GM12878 (cell line): ENCODE measurements around the gene LPIN3. TPM values are rescaled to one million over a fixed set of nuclear protein-coding genes. Genes with fewer than 3 reads are reported as not detected.
"Not testable (repeated sequence)": the region's sequence is repeated elsewhere in the genome, so short reads cannot be mapped to it uniquely, and the experiment has no call there.

Experiments used
- ATAC-seq: fragments of 200-7000 bp; cut with Tn5 transposase; 3 replicates; pipeline ENCODE4 v1.9.1; 2020; ENCODE audit warnings: mild to moderate bottlenecking, moderate library complexity
- BruUV-seq: library from RNA; stranded (reverse); fragments of 400-500 nt; replicated peaks from 2 replicates; lab custom pipeline; 2021; lab: Mats Ljungman, UMichigan
- CTCF ChIA-PET: fragments of 300-600 bp; sonication (Branson Sonifier 250); formaldehyde crosslinking; extraction: SDS; loops from one replicate; lab custom pipeline; 2021; ENCODE audit warnings: inconsistent platforms; lab: Yijun Ruan, JAX
- POLR2A ChIA-PET: fragments of 350-600 bp; formaldehyde crosslinking; extraction: SDS; loops from one replicate; lab custom pipeline; 2021; ENCODE audit warnings: inconsistent platforms; lab: Charles Lee
- RAD21 ChIA-PET: fragments of 300-600 bp; sonication (Branson Sonifier 250); formaldehyde crosslinking; loops from one replicate; lab custom pipeline; 2023; ENCODE audit warnings: antibody characterized with exemption; ENCODE audit not compliant: unreplicated experiment; lab: Charles Lee
- SMC1A ChIA-PET: fragments of 300-600 bp; sonication (Branson Sonifier 250); formaldehyde crosslinking; loops from one replicate; lab custom pipeline; 2023; ENCODE audit not compliant: unreplicated experiment, uncharacterized antibody; lab: Charles Lee
- DNase-seq: peaks from one replicate; pipeline ENCODE4 v3.0.0-alpha.2; 2011; ENCODE audit warnings: low read depth, low spot score
- FAIRE-seq: peaks from 3 replicates; lab custom pipeline; 2011; peaks lifted over from hg19 to GRCh38; lab: Jason Lieb, UNC
- H2AFZ ChIP-seq: 2 replicates; pipeline ENCODE4 v1.6.0; 2011; ENCODE audit warnings: low read depth, low read length, control low read depth; ENCODE audit not compliant: control insufficient read depth
- H3K27ac ChIP-seq: 2 replicates; pipeline ENCODE4 v1.5.1; 2011; ENCODE audit warnings: control low read depth; ENCODE audit not compliant: control insufficient read depth, insufficient read depth
- H3K27me3 ChIP-seq, 2 experiments: replicated peaks in 1 of 2; 2 replicates each; pipeline versions ENCODE4 v1.6.0 to v1.6.1; 2011; ENCODE audit warnings: low read length in 1 of 2; ENCODE audit not compliant: control insufficient read depth in 2 of 2, insufficient read depth in 2 of 2
- H3K36me3 ChIP-seq, 2 experiments: 2 replicates each; pipeline ENCODE4 v1.5.1; 2011; ENCODE audit warnings: low read length in 1 of 2; ENCODE audit not compliant: control insufficient read depth in 2 of 2, insufficient read depth in 2 of 2
- H3K4me1 ChIP-seq: 2 replicates; pipeline ENCODE4 v1.6.1; 2011; ENCODE audit warnings: mild to moderate bottlenecking, low read length, moderate library complexity, mixed read lengths; ENCODE audit not compliant: control insufficient read depth, insufficient read depth
- H3K4me2 ChIP-seq: 2 replicates; pipeline ENCODE4 v1.6.0; 2011; ENCODE audit warnings: control low read depth; ENCODE audit not compliant: control insufficient read depth, insufficient read depth
- H3K4me3 ChIP-seq: fragments of 200-600 bp; sonication (generic); 2 replicates; pipeline ENCODE4 v1.5.1; 2016
- H3K79me2 ChIP-seq: 2 replicates; pipeline ENCODE4 v1.6.0; 2011; ENCODE audit warnings: low read length; ENCODE audit not compliant: control insufficient read depth, insufficient read depth
- H3K9ac ChIP-seq: 2 replicates; pipeline ENCODE4 v1.8.0; 2011; ENCODE audit warnings: low read length, control low read depth, mixed read lengths; ENCODE audit not compliant: control insufficient read depth, insufficient read depth
- H3K9me3 ChIP-seq: replicated peaks from 3 replicates; pipeline ENCODE4 v1.5.1; 2011; ENCODE audit warnings: mild to moderate bottlenecking, low read length; ENCODE audit not compliant: control insufficient read depth, insufficient read depth
- H4K20me1 ChIP-seq: 2 replicates; pipeline ENCODE4 v1.6.0; 2011; ENCODE audit not compliant: control insufficient read depth, insufficient read depth
- ASH2L ChIP-seq: fragments of 300-600, 200-600 bp; sonication (generic); IDR thresholded peaks from 2 replicates; pipeline ENCODE4 v1.6.1; 2017; ENCODE audit warnings: low read depth, mild to moderate bottlenecking, borderline replicate concordance
- ATF2 ChIP-seq: IDR thresholded peaks from 2 replicates; pipeline ENCODE4 v1.6.1; 2012; ENCODE audit warnings: low read length, inconsistent platforms
- ATF3 ChIP-seq: IDR thresholded peaks from 2 replicates; pipeline ENCODE4 v1.6.1; 2011; ENCODE audit warnings: low read depth, mild to moderate bottlenecking, low read length, moderate library complexity, borderline replicate concordance; ENCODE audit errors: extremely low read depth
- BACH1 ChIP-seq: fragments of 450-650 bp; IDR thresholded peaks from 2 replicates; pipeline ENCODE4 v1.6.1; 2017; ENCODE audit warnings: mild to moderate bottlenecking, borderline replicate concordance
- EED ChIP-seq: sonication (generic); IDR thresholded peaks from 2 replicates; pipeline ENCODE4 v1.6.1; 2016; ENCODE audit warnings: antibody characterized with exemption, low read depth
- HDGF ChIP-seq: fragments of 450-650 bp; IDR thresholded peaks from 2 replicates; pipeline ENCODE4 v1.6.1; 2016; ENCODE audit warnings: antibody characterized with exemption
- JUNB ChIP-seq: IDR thresholded peaks from 2 replicates; pipeline ENCODE4 v1.6.1; 2016; ENCODE audit warnings: antibody characterized with exemption, mild to moderate bottlenecking
- KAT2A ChIP-seq: conservative IDR thresholded peaks from 2 replicates; pipeline ENCODE4 v1.6.1; 2011; ENCODE audit warnings: low read depth, low read length; ENCODE audit not compliant: control insufficient read depth
- KLF5 ChIP-seq: fragments of 450-650 bp; IDR thresholded peaks from 2 replicates; pipeline ENCODE4 v1.6.1; 2014; ENCODE audit warnings: mild to moderate bottlenecking; ENCODE audit not compliant: partially characterized antibody
- MTA3 ChIP-seq: IDR thresholded peaks from 2 replicates; pipeline ENCODE4 v1.6.1; 2012; ENCODE audit warnings: low read length, inconsistent platforms, borderline replicate concordance
- NFXL1 ChIP-seq: fragments of 450-650 bp; IDR thresholded peaks from 2 replicates; pipeline ENCODE4 v1.6.1; 2017; ENCODE audit warnings: antibody characterized with exemption, mild to moderate bottlenecking, borderline replicate concordance
- NFYB ChIP-seq: IDR thresholded peaks from 2 replicates; pipeline ENCODE4 v1.6.1; 2011; ENCODE audit warnings: low read depth, mild to moderate bottlenecking, low read length, improper control_type of control experiment, moderate library complexity; ENCODE audit not compliant: insufficient read depth
- NRF1 ChIP-seq: conservative IDR thresholded peaks from 2 replicates; pipeline ENCODE4 v1.6.1; 2011; ENCODE audit warnings: mild to moderate bottlenecking, low read depth, low read length, improper control_type of control experiment
- SRF ChIP-seq, 2 experiments: IDR thresholded peaks; 2 replicates each; pipeline ENCODE4 v1.6.1; 2011; ENCODE audit warnings: low read depth in 2 of 2, low read length in 2 of 2, mild to moderate bottlenecking in 1 of 2, moderate library complexity in 1 of 2
- TCF3 ChIP-seq: IDR thresholded peaks from 2 replicates; pipeline ENCODE4 v1.6.1; 2012; ENCODE audit warnings: low read depth, mild to moderate bottlenecking, low read length, borderline replicate concordance; ENCODE audit not compliant: insufficient read depth
- YBX1 ChIP-seq: fragments of 450-650 bp; IDR thresholded peaks from 2 replicates; pipeline ENCODE4 v1.6.1; 2016; ENCODE audit warnings: antibody characterized with exemption
- ZNF24 ChIP-seq: fragments of 450-650 bp; IDR thresholded peaks from 2 replicates; pipeline ENCODE4 v1.6.1; 2017; ENCODE audit warnings: antibody characterized with exemption, mild to moderate bottlenecking
- WGBS: methylation state at CpG from one replicate; pipeline ENCODE4 v1.1.6; 2016; ENCODE audit warnings: low lambda C conversion rate; ENCODE audit not compliant: insufficient replicate concordance, insufficient coverage; ENCODE audit errors: missing lambda C conversion rate; 5-methylcytosine and 5-hydroxymethylcytosine counted together
- in situ Hi-C: fragments of 300-500 bp; cut with MboI; formaldehyde crosslinking; loops from 9 replicates; pipeline ENCODE4 v1.14.3; 2018; ENCODE audit warnings: mixed read lengths
- intact Hi-C: fragments of 100-400 bp; cut with micrococcal nuclease; formaldehyde crosslinking; loops from one replicate; pipeline ENCODE4 v1.14.2; 2022; ENCODE audit not compliant: unreplicated experiment
- polyA plus RNA-seq, 11 experiments: library from polyadenylated mRNA; depleted of rRNA in 4 of 11; unstranded in 6 of 11; stranded (reverse) in 5 of 11; fragments of >200 nt; fragmentation: Nextera tagmentation in 4 of 11; fragmentation: Illumina TruSeq in 1 of 11; extraction: Ambion mirVana in 4 of 11; extraction: Trizol in 1 of 11; gene quantifications; 1 replicate in 1 of 11; 2 replicates in 10 of 11; pipeline versions ENCODE4 v1.2.1 to v1.2.3, GENCODE V29; 2011 to 2016; ENCODE audit warnings: inconsistent platforms in 2 of 11, missing spikeins in 2 of 11, low read depth in 1 of 11
- total RNA-seq, 4 experiments: library from RNA; depleted of rRNA in 3 of 4; stranded (reverse); fragments of >200 nt in 3 of 4; fragmentation: Illumina TruSeq in 1 of 4; extraction: Trizol in 1 of 4; gene quantifications; 2 replicates each; pipeline versions ENCODE4 v1.2.1 to v1.2.3, GENCODE V29; 2013 to 2021

The LPIN3 gene
- total and polyA plus RNA-seq, 10 of the 15 experiments (the other 5 are each of a cell fraction or from before 2014, with no cell fraction given) = 0.13 to 1.3 (median 0.51) TPM

- intact Hi-C loops = loop anchor here (10.0 kb wide), 1 partner anchor 327 kb away; no protein-coding TSS in a partner anchor
- H3K9me3 ChIP-seq, FAIRE-seq, H3K27me3 ChIP-seq, ATAC-seq, DNase-seq, H3K4me3 ChIP-seq, BruUV-seq, in situ Hi-C loops, H2AFZ ChIP-seq, H3K9ac ChIP-seq, H4K20me1 ChIP-seq, H3K36me3 ChIP-seq, H3K4me2 ChIP-seq, H3K79me2 ChIP-seq, H3K27ac ChIP-seq: not testable (repeated sequence)
- POLR2A ChIA-PET = interaction anchor here (0.5 to 0.6 kb wide), 2 partner anchors 10 to 174 kb away, joined by 3 to 5 read pairs; no protein-coding TSS in a partner anchor
- peak; percentile 63 for TF ChIP-seq NFYB
- H3K4me1 ChIP-seq = peaks cover 12% of the 10 kb centered on the region
- WGBS = 80% methylated on average over 6 of the region's 6 CpGs
- SMC1A ChIA-PET = interaction anchor here (0.7 to 1.6 kb wide), 5 partner anchors 9 to 315 kb away, joined by 3 to 6 read pairs (median 3); no protein-coding TSS in a partner anchor
- CTCF ChIA-PET = interaction anchor here (1.1 to 1.2 kb wide), 3 partner anchors 62 to 178 kb away, joined by 3 to 4 read pairs (median 3); no protein-coding TSS in a partner anchor
- RAD21 ChIA-PET = interaction anchor here (1.3 kb wide), 1 partner anchor 14 kb away, joined by 3 read pairs; no protein-coding TSS in a partner anchor
Measured at GRCh38 chr20:41312009-41312408, 28.6 kb upstream of the LPIN3 start.

DNA sequence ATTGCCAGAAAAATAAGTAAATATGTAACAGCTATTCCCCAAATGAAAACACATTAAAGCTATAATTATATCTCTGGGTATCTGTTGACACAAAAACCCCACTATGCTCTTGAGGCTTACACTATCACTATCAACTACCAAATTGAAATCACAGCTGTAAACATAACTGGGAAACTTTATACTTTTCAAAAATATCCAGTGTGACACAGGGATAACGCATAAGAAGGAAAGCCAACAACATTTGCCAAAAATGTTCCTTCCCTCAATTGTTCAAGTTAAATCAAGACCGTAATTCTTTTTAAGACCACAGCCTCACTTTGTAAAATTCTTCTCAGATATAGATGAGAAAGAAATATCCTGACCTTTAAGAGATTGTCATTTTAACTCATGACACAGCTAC lies 26.2 kb upstream of the LPIN3 start:
- no peak overlapping the region for H3K4me3 ChIP-seq
- 100% methylated on average over 2 of the region's 2 CpGs for WGBS
- no peaks in the 10 kb centered on the region for H4K20me1 ChIP-seq
- H3K4me1 ChIP-seq = peaks cover 3% of the 10 kb centered on the region; the same call in 1 of the 2 replicates
- H3K9ac ChIP-seq = no peak overlapping the region
- no peaks in the 10 kb centered on the region for H3K36me3 ChIP-seq
- H3K4me2 ChIP-seq = no peak overlapping the region
- DNase-seq = no peak
- SMC1A ChIA-PET = interaction anchor here (0.8 to 2.4 kb wide), 3 partner anchors 8 to 12 kb away, joined by 3 to 5 read pairs (median 4); no protein-coding TSS in a partner anchor
- H3K27ac ChIP-seq = no peak overlapping the region
- intact Hi-C loops = loop anchor here (10.0 kb wide), 1 partner anchor 330 kb away; no protein-coding TSS in a partner anchor
- FAIRE-seq = no peak
- no peaks in the 10 kb centered on the region for H3K9me3 ChIP-seq
- RAD21 ChIA-PET = no interaction called here
- BruUV-seq = no TSS peak
- no peak overlapping the region for H2AFZ ChIP-seq
- POLR2A ChIA-PET = interaction anchor here (1.0 kb wide), 1 partner anchor 8 kb away, joined by 3 read pairs; no protein-coding TSS in a partner anchor
- no peaks in the 10 kb centered on the region for H3K27me3 ChIP-seq
- no peak for ATAC-seq
- peaks cover 8% of the 10 kb centered on the region for H3K79me2 ChIP-seq
- CTCF ChIA-PET = interaction anchor here (0.8 to 1.2 kb wide), 3 partner anchors 25 to 179 kb away, joined by 3 read pairs; no protein-coding TSS in a partner anchor
- in situ Hi-C loops = no loop called here
- TF ChIP-seq NFXL1 = no peak
- TF ChIP-seq YBX1 = no peak
- TF ChIP-seq MTA3 = no peak
- TF ChIP-seq NRF1 = no peak
- TF ChIP-seq ATF3 = no peak
- no peak for TF ChIP-seq BACH1
- no peak for TF ChIP-seq KLF5
- TF ChIP-seq HDGF = no peak
- no peak for TF ChIP-seq ASH2L
- no peak for TF ChIP-seq TCF3
- no peak for TF ChIP-seq ATF2
- no peak for TF ChIP-seq JUNB
- TF ChIP-seq ZNF24 = no peak
- no peak for TF ChIP-seq SRF (IDR thresholded peaks at IDR 0.05; ENCODE audit: low read depth in 2 of 2, low read length in 2 of 2)
- TF ChIP-seq EED = no peak
- no peak for TF ChIP-seq KAT2A
